Measurements from ENCODE around the gene KCNK3. TPM values are rescaled to one million over a fixed set of nuclear protein-coding genes. Genes with fewer than 3 reads are reported as not detected.
"Not testable (repeated sequence)": the region's sequence is repeated elsewhere in the genome, so short reads cannot be mapped to it uniquely, and the experiment has no call there.

KCNK3 gene
- total RNA-seq, 1 donor from 2014 or later = 1.9 TPM

DNA sequence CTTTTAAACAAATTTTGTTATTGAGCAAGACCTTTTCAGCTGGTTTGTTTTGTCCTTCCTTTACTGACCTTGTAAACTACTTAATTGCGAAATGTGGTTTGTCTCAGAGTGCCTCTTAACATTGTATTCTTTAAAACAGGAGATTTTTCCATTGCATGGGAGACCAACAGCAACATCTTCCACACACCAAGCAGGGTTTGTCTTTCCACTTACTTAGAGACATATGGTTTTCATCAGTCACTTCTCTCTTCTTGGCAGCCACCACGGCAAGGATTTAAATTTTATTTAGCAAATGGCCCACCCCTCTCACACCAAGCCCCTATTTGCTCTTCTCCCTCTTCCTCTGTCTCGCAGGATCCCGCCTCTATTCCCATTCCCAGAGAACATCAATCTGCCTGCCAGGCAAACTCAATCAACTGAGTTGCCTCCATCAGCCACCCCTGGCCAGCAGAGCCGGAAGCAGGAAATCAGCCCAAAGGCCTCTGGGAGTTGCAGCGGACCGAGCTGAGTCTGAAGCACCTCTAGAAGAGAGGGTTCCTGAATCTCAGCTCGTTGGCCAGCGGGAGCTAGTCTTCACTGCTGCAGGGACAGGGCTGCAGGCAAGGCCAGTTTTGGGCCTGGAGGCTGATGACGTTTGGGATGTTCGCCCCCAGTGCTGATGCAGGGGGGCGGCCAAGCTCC is 40.0 kb upstream of the KCNK3 start:
- Mint-ChIP-seq H3K4me1 (ENCODE audit: low read depth, unreplicated experiment) (peaks cover 7% of the 10 kb centered on the region), H3K27me3 (ENCODE audit: low read depth, unreplicated experiment) (peaks cover 39% of the 10 kb centered on the region), H3K27ac (ENCODE audit: unreplicated experiment) (no peak overlapping the region), H3K36me3 (ENCODE audit: low read depth, unreplicated experiment) (peaks cover 2% of the 10 kb centered on the region), H3K4me3 (ENCODE audit: unreplicated experiment) (no peak overlapping the region), H3K9me3 (ENCODE audit: unreplicated experiment) (peaks cover 14% of the 10 kb centered on the region)
- H3K9me3 ChIP-seq (ENCODE audit: insufficient read depth, low read depth, low read length) = no peaks in the 10 kb centered on the region
- no peaks in the 10 kb centered on the region for H3K4me1 ChIP-seq (ENCODE audit: insufficient read depth, low read length)
- H4K20me1 ChIP-seq (ENCODE audit: insufficient read depth, low read length) = no peaks in the 10 kb centered on the region
- H3K79me2 ChIP-seq (ENCODE audit: insufficient read depth, low read length) = no peaks in the 10 kb centered on the region
- no peak overlapping the region for H3K9ac ChIP-seq (ENCODE audit: low read length)
- no peak overlapping the region for H3K27ac ChIP-seq (ENCODE audit: low read depth, low read length)
- no peaks in the 10 kb centered on the region for H3K36me3 ChIP-seq (ENCODE audit: insufficient read depth, low read length)
- peaks cover 24% of the 10 kb centered on the region for H3K27me3 ChIP-seq (ENCODE audit: insufficient read depth, low read length)
- no peak overlapping the region for H3K4me3 ChIP-seq (ENCODE audit: insufficient read depth, low read depth, low read length)
- TF ChIP-seq, protein P1, sequence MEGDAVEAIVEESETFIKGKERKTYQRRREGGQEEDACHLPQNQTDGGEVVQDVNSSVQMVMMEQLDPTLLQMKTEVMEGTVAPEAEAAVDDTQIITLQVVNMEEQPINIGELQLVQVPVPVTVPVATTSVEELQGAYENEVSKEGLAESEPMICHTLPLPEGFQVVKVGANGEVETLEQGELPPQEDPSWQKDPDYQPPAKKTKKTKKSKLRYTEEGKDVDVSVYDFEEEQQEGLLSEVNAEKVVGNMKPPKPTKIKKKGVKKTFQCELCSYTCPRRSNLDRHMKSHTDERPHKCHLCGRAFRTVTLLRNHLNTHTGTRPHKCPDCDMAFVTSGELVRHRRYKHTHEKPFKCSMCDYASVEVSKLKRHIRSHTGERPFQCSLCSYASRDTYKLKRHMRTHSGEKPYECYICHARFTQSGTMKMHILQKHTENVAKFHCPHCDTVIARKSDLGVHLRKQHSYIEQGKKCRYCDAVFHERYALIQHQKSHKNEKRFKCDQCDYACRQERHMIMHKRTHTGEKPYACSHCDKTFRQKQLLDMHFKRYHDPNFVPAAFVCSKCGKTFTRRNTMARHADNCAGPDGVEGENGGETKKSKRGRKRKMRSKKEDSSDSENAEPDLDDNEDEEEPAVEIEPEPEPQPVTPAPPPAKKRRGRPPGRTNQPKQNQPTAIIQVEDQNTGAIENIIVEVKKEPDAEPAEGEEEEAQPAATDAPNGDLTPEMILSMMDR (IDR thresholded peaks at IDR 0.05; ENCODE audit: insufficient read depth, low read depth, low read length) = no peak
- TF ChIP-seq EZH2 (IDR thresholded peaks at IDR 0.05; ENCODE audit: insufficient read depth, low read length) = no peak
- no peak overlapping the region for H2AFZ ChIP-seq (ENCODE audit: low read depth, low read length)
- H3K4me2 ChIP-seq (ENCODE audit: low read length) = no peak overlapping the region
- DNase-seq (ENCODE audit: low read depth) (no peak), FAIRE-seq (no peak)

DNA sequence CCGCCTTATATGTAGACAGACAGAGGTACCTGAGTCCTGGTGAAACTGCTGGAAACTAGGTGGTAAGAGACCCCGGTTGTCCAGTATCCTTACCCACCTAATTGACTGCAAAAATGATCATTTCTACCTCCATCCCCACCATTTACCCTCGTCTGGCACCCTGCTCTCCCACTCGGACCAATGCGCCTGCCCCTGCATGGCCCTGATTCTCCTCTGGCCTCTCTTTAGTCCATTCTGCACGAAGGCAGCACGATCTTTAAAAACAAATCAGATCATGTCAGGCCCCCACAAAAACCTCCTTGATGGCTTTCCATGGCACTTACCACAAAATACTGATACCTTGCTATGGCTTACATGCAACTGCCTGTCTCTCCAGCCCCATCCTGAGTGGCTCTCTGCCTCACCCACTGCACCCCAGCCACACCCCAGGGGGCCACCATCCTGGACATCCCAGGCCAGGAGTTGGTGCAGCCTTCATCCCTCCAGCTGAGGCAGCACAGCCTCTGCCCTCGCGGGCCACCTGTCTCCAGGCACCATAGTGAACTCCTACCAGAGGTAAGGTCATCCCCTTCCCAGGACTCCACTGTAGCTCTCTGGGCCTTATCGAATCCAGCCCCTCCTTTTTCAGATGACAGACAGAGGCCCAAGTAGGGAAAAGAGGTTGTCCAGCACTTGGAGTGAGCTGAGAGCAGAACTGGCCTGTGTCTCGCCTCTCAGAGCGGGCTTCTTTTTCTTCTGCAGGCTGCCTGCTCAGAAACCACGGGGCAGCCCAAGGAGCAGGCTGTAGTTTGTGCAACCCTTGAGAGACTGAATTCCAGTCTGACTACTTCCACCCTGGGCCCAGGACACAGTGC is 39.1 kb upstream of the KCNK3 start:
- Mint-ChIP-seq H3K4me1 (ENCODE audit: low read depth, unreplicated experiment) (peaks cover 7% of the 10 kb centered on the region), H3K36me3 (ENCODE audit: low read depth, unreplicated experiment) (peaks cover 2% of the 10 kb centered on the region), H3K9me3 (ENCODE audit: unreplicated experiment) (peaks cover 12% of the 10 kb centered on the region), H3K27ac (ENCODE audit: unreplicated experiment) (no peak overlapping the region), H3K27me3 (ENCODE audit: low read depth, unreplicated experiment) (peaks cover 39% of the 10 kb centered on the region), H3K4me3 (ENCODE audit: unreplicated experiment) (peak overlapping the region; percentile 22)
- Histone ChIP-seq H3K9ac (ENCODE audit: low read length) (no peak overlapping the region), H3K27ac (ENCODE audit: low read depth, low read length) (no peak overlapping the region), H3K27me3 (ENCODE audit: insufficient read depth, low read length) (peaks cover 18% of the 10 kb centered on the region), H3K4me3 (ENCODE audit: insufficient read depth, low read depth, low read length) (no peak overlapping the region), H3K9me3 (ENCODE audit: insufficient read depth, low read depth, low read length) (no peaks in the 10 kb centered on the region), H4K20me1 (ENCODE audit: insufficient read depth, low read length) (no peaks in the 10 kb centered on the region), H3K36me3 (ENCODE audit: insufficient read depth, low read length) (no peaks in the 10 kb centered on the region), H3K4me2 (ENCODE audit: low read length) (no peak overlapping the region), H3K79me2 (ENCODE audit: insufficient read depth, low read length) (no peaks in the 10 kb centered on the region), H2AFZ (ENCODE audit: low read depth, low read length) (no peak overlapping the region), H3K4me1 (ENCODE audit: insufficient read depth, low read length) (no peaks in the 10 kb centered on the region)
- no peak for TF ChIP-seq EZH2 (IDR thresholded peaks at IDR 0.05; ENCODE audit: insufficient read depth, low read length)
- TF ChIP-seq, protein P1 (IDR thresholded peaks at IDR 0.05; ENCODE audit: insufficient read depth, low read depth, low read length) = no peak
- FAIRE-seq (no peak), DNase-seq (ENCODE audit: low read depth) (no peak)

DNA sequence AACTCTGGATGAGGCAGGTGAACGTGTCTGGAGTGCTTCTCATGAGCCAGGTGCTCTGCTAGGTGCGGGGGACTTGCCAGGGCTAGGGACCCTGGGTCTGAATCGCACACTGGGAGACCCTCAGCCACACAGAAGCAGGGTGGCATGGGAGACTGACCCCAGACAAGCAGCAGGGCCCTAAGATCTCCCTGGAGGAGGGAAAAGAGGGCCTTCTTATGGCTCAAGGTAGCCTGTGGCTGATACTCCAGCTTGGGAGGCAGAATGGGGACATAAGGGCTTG is 38.5 kb upstream of the KCNK3 start:
- Histone ChIP-seq H3K4me2 (ENCODE audit: low read length) (no peak overlapping the region), H3K9me3 (ENCODE audit: insufficient read depth, low read depth, low read length) (no peaks in the 10 kb centered on the region), H3K4me3 (ENCODE audit: insufficient read depth, low read depth, low read length) (no peak overlapping the region), H3K27me3 (ENCODE audit: insufficient read depth, low read length) (peaks cover 17% of the 10 kb centered on the region), H2AFZ (ENCODE audit: low read depth, low read length) (no peak overlapping the region), H3K79me2 (ENCODE audit: insufficient read depth, low read length) (no peaks in the 10 kb centered on the region), H3K27ac (ENCODE audit: low read depth, low read length) (no peak overlapping the region), H3K36me3 (ENCODE audit: insufficient read depth, low read length) (no peaks in the 10 kb centered on the region), H3K9ac (ENCODE audit: low read length) (no peak overlapping the region), H4K20me1 (ENCODE audit: insufficient read depth, low read length) (no peaks in the 10 kb centered on the region), H3K4me1 (ENCODE audit: insufficient read depth, low read length) (no peaks in the 10 kb centered on the region)
- Mint-ChIP-seq H3K27ac (ENCODE audit: unreplicated experiment) (no peak overlapping the region), H3K9me3 (ENCODE audit: unreplicated experiment) (peaks cover 13% of the 10 kb centered on the region), H3K4me1 (ENCODE audit: low read depth, unreplicated experiment) (peaks cover 7% of the 10 kb centered on the region), H3K4me3 (ENCODE audit: unreplicated experiment) (no peak overlapping the region), H3K27me3 (ENCODE audit: low read depth, unreplicated experiment) (peaks cover 37% of the 10 kb centered on the region), H3K36me3 (ENCODE audit: low read depth, unreplicated experiment) (peaks cover 2% of the 10 kb centered on the region)
- FAIRE-seq (no peak), DNase-seq (ENCODE audit: low read depth) (no peak)
- TF ChIP-seq, protein P1 (IDR thresholded peaks at IDR 0.05; ENCODE audit: insufficient read depth, low read depth, low read length) = no peak
- TF ChIP-seq EZH2 (IDR thresholded peaks at IDR 0.05; ENCODE audit: insufficient read depth, low read length) = no peak

DNA sequence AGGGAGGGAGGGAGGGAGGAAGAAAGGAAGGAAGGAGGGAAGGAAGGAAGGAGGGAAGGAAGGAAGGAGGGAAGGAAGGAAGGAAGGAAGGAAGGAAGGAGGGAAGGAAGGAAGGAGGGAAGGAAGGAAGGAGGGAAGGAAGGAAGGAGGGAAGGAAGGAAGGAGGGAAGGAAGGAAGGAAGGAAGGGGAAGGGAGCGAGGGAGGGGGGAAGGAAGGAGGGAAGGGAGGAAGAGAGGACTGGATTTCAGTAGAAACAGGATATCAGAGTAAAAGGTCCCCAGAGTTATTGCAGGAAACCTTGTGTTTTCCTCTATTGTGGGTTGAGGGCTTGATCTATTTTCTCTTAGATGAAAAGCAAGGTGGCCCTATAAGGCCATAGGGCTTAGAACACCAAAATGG is 37.4 kb upstream of the KCNK3 start:
- not testable (repeated sequence) for DNase-seq (ENCODE audit: low read depth); H3K36me3 Mint-ChIP-seq (ENCODE audit: low read depth, unreplicated experiment); FAIRE-seq; H4K20me1 ChIP-seq (ENCODE audit: insufficient read depth, low read length); H3K4me3 ChIP-seq (ENCODE audit: insufficient read depth, low read depth, low read length); H3K4me3 Mint-ChIP-seq (ENCODE audit: unreplicated experiment); H3K4me1 Mint-ChIP-seq (ENCODE audit: low read depth, unreplicated experiment); H3K27ac Mint-ChIP-seq (ENCODE audit: unreplicated experiment); H3K79me2 ChIP-seq (ENCODE audit: insufficient read depth, low read length); H3K36me3 ChIP-seq (ENCODE audit: insufficient read depth, low read length); H3K27ac ChIP-seq (ENCODE audit: low read depth, low read length); H3K9ac ChIP-seq (ENCODE audit: low read length); H3K4me1 ChIP-seq (ENCODE audit: insufficient read depth, low read length); H3K9me3 ChIP-seq (ENCODE audit: insufficient read depth, low read depth, low read length); H2AFZ ChIP-seq (ENCODE audit: low read depth, low read length); H3K4me2 ChIP-seq (ENCODE audit: low read length)
- H3K27me3 ChIP-seq (ENCODE audit: insufficient read depth, low read length) = peaks cover 17% of the 10 kb centered on the region
- Mint-ChIP-seq H3K9me3 (ENCODE audit: unreplicated experiment) (peaks cover 12% of the 10 kb centered on the region), H3K27me3 (ENCODE audit: low read depth, unreplicated experiment) (peaks cover 32% of the 10 kb centered on the region)

Data from astrocyte (in vitro differentiated cells and primary cell).